Measurements from ENCODE around the gene NARF.

GRCh38 chr17:82440991-82441627, 17.4 kb upstream of the NARF start:
- TF ChIP-seq POLR2A (IDR thresholded peaks at IDR 0.05) (no peak), CTCF (IDR thresholded peaks at IDR 0.05) (no peak)
